Measurements from ENCODE around the gene AFG1L.

The AFG1L gene

DNA sequence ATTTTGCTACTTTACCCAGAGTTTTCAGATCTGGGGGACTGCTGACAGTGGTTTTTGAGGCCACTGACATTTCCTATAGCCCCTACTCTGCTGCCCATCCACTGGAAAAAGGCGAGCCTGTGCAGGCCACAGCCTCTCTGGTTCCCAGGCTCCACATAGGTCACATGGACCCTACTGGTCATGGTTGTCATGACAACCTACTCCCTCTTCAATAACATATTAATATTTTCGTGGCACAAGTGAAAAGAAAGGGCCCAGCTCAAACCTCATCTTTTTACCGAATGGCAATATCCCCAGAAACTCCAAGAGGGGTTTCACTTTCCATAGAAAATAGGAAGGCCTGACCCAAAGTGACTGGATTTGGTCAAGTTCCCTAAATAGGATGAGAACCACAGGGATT is 254.9 kb downstream of the AFG1L start:
- in situ Hi-C loops (cut with HindIII; ENCODE audit: low sequenced_read_pairs), result loop anchor here (25.0 kb wide), 1 partner anchor 538 kb away; the partner anchor contains the start of genes CEP57L1 and SESN1

- in situ Hi-C loops (cut with HindIII; ENCODE audit: low sequenced_read_pairs), result no loop called here
Measured at GRCh38 chr6:108550256-108550655, 255.4 kb downstream of the AFG1L start.

GRCh38 chr6:108555399-108556052 is 260.7 kb downstream of the AFG1L start:
- in situ Hi-C loops (cut with HindIII; ENCODE audit: low sequenced_read_pairs), result no loop called here

DNA sequence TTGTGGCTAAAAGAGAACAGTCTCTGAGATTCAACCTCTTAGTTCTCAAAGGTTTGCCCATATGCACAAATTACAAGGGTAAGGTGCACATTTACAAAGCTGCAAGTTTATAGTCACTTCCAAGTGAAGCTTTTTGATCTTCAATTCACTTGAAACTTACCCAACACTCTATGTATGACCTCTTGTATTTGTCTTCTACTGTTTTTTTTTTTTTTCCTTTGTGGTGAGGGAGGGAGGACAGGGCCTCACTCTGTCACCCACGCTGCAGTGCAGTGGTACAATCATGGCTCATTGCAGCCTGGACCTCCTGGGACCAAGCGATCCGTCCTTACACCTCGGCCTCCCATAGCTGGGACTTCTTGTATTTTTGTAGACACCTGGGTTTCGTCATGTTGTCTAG is 261.4 kb downstream of the AFG1L start:
- in situ Hi-C loops (cut with HindIII; ENCODE audit: low sequenced_read_pairs), result no loop called here

GRCh38 chr6:108556866-108557493 is 262.1 kb downstream of the AFG1L start:
- in situ Hi-C loops (cut with HindIII; ENCODE audit: low sequenced_read_pairs), result no loop called here

GRCh38 chr6:108557494-108558371 is 262.9 kb downstream of the AFG1L start:
- in situ Hi-C loops (cut with HindIII; ENCODE audit: low sequenced_read_pairs), result no loop called here

GRCh38 chr6:108558372-108559096 is 263.7 kb downstream of the AFG1L start:
- in situ Hi-C loops (cut with HindIII; ENCODE audit: low sequenced_read_pairs), result no loop called here

GRCh38 chr6:108559097-108559883 is 264.4 kb downstream of the AFG1L start:
- in situ Hi-C loops (cut with HindIII; ENCODE audit: low sequenced_read_pairs), result no loop called here

DNA sequence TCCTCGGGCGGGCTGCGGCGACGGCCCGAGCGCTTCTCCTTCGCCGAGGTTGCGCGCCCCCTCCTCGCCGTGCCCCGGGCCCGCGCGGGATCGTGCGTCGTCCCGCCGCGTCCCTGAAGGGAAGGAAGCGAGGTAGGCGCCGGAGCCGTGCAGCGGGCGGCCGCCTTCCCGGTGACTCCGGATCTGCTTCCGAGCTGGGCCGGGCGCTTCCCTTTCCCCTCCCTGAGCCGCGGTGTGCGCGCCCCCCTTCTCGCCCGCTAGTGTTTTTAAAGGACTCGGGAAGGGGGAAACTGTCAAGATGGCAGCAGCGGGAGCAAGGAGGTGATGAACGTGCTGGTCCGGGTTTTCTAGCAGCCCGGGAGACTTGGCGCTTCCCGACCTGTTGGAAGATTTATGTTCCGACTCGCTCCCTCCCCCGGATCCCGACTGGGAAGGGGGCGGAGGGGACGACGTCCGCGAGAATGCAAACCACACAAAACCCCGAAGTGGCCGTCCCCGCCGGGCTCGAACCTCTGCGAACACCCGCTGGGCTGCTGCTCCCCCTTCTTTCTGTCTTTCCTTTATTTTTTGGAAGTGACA is 265.1 kb downstream of the AFG1L start:
- in situ Hi-C loops (cut with HindIII; ENCODE audit: low sequenced_read_pairs), result loop anchor here (10.0 kb wide), 1 partner anchor 225 kb away; no protein-coding TSS in a partner anchor

DNA sequence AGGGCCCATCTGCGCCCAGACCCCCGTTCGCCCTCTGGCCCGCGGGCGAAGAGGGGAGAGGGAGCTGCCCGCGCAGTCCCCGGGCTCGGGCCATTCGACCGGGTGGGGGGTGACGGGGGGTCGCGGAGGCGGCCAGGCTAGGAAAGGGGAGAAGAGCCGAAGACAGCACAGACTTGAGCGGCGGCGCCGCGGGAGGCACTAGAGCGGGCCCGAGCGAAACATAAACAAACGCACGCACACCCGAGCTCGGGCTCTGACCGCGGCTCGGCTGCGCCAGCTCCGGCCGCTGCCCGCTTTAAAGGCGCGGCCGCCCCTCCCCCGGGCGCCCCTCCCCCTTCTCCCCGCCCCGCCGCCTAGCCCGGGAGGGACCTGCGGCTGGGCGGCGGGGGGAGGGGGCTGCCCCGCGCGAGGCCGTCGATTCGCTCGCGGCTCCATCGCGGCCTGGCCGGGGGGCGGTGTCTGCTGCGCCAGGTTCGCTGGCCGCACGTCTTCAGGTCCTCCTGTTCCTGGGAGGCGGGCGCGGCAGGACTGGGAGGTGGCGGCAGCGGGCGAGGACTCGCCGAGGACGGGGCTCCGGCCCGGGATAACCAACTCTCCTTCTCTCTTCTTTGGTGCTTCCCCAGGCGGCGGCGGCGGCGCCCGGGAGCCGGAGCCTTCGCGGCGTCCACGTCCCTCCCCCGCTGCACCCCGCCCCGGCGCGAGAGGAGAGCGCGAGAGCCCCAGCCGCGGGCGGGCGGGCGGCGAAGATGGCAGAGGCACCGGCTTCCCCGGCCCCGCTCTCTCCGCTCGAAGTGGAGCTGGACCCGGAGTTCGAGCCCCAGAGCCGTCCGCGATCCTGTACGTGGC is 265.8 kb downstream of the AFG1L start, which contains the start of gene FOXO3:
TSS of gene FOXO3 (plus strand) at position 455 of the 846 bp plus-strand sequence. CDS start at position 747, 292 bp downstream.
- in situ Hi-C loops (cut with HindIII; ENCODE audit: low sequenced_read_pairs), result loop anchor here (10.0 kb wide), 1 partner anchor 224 kb away; no protein-coding TSS in a partner anchor

GRCh38 chr6:108561309-108561647 is 266.4 kb downstream of the AFG1L start:
- in situ Hi-C loops (cut with HindIII; ENCODE audit: low sequenced_read_pairs), result loop anchor here (10.0 kb wide), 1 partner anchor 224 kb away; no protein-coding TSS in a partner anchor

DNA sequence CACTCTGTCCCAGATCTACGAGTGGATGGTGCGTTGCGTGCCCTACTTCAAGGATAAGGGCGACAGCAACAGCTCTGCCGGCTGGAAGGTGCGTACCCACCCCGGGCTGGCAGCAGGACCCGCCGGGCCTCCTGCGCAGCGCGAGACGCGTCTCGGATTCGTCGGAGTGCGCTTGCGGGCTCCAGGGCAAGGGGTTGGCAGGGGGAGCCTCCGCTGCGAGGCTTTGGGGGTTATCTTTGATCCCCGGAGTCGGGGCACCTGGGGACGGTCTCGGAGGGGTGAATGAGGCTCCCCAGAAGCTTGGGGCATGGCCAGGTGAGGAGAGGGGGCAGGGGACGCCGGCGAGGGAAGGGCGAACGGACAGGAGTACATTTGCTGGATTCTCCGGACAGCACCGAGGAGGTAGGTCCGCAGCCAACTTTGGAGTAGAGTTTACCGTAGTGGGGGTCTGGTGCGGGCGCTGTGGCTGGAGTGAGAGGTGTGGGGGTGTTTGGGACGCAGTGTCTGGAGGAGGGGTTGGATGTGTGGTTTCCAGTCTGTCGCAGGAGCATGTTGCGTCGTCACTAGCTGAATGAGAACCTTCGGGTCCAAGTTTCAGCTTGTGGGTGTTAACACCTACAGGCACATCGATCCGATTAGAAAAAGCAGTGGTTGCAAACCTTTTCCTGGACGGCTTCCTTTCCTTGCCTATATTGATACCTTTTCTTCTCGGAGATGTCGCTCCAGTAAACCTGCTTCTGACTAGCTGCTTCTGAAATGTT is 267.1 kb downstream of the AFG1L start:
- in situ Hi-C loops (cut with HindIII; ENCODE audit: low sequenced_read_pairs), result loop anchor here (10.0 kb wide), 1 partner anchor 223 kb away; no protein-coding TSS in a partner anchor

- in situ Hi-C loops (cut with HindIII; ENCODE audit: low sequenced_read_pairs), result loop anchor here (10.0 kb wide), 1 partner anchor 222 kb away; no protein-coding TSS in a partner anchor
Measured at GRCh38 chr6:108562503-108562993, 267.7 kb downstream of the AFG1L start.

GRCh38 chr6:108563292-108563691 is 268.4 kb downstream of the AFG1L start:
- in situ Hi-C loops (cut with HindIII; ENCODE audit: low sequenced_read_pairs), result loop anchor here (10.0 kb wide), 1 partner anchor 222 kb away; no protein-coding TSS in a partner anchor

DNA sequence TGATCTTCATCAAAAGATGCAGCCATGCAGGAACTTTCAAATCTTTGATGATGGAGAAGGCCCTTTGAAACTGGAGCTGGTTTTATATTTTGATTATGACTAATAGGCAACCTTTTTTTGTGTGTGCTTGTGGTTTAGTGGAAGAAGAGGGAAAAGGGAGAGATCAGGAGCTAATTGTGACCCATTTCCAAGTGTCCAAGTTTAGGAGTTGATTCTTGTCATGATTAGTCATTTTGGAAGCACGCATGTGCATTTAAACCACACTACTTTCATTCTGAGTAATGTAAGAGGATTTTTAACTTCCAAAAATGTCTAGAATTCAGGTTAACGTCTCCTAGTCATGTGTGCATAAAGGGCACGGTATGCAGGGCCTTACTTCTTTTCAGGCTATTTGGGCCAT is 269.3 kb downstream of the AFG1L start:
- in situ Hi-C loops (cut with HindIII; ENCODE audit: low sequenced_read_pairs), result loop anchor here (10.0 kb wide), 1 partner anchor 221 kb away; no protein-coding TSS in a partner anchor

DNA sequence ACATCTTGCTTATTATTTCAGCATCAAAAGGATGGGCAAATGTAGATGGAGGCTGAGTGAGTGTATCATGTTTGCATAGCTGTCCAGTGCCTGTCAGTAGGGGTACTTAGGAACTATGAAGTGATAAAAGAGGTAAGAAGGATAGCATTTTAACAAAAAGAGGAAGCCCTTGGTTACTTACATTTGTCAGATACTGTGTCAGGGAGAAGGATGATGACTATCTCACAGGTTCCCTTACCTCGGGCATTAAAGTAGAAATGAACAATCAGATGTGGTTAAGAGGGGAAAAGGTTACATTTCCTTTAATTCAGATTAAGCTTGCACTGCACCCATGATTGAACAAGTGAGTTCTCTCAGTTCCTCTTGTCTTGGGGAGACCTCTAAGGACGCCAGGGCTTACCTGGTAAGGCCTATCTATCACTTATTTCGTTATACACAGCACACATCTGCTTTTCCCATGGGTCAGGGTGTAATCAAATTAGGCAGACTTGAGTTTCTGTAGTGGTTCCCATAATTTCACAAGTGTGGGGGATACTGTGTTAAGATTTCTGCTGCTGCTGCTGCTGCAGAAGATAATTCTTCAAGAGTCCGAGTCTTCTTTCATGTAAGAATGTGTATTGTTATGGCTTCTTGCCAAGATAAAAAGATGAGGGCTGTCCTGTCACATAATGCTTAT is 270.4 kb downstream of the AFG1L start:
- in situ Hi-C loops (cut with HindIII; ENCODE audit: low sequenced_read_pairs), result loop anchor here (10.0 kb wide), 1 partner anchor 220 kb away; no protein-coding TSS in a partner anchor

DNA sequence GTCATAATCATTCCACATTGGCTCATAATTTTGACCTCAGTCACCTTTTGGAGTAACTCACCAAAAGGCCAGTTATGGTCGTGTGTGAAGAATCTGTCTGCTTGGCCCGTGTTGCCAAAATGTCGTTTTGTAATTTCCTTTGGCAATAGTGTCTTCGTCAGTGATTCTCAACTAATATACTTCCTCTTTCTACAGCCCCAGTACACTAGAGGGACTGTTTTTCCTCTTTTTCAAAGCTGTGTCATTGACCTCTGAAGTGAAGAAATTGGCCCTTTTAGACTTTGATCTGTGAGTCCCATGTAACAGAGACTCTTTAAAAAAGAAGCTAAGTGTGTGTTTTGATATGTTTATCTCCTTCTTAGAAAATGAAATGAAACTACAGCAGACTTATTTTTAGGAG is 271.0 kb downstream of the AFG1L start:
- in situ Hi-C loops (cut with HindIII; ENCODE audit: low sequenced_read_pairs), result loop anchor here (10.0 kb wide), 1 partner anchor 219 kb away; no protein-coding TSS in a partner anchor
